Parathyroid adenoma (tissue), 2 donors: ENCODE results near the gene TBC1D14.

ENCODE experiments used
- H2AFZ ChIP-seq: fragments of 300-600 bp; sonication (generic); one replicate; pipeline ENCODE4 v1.7.0; 2017; ENCODE audit warnings: antibody characterized with exemption, mild to moderate bottlenecking
- H3K27ac ChIP-seq: fragments of 300-600 bp; sonication (generic); one replicate; pipeline ENCODE4 v1.7.0; 2017
- H3K27me3 ChIP-seq: fragments of 300-600 bp; sonication (generic); one replicate; pipeline ENCODE4 v1.7.0; 2017; ENCODE audit warnings: low read length; ENCODE audit not compliant: control insufficient read depth, insufficient read depth
- H3K36me3 ChIP-seq: fragments of 300-600 bp; sonication (generic); one replicate; pipeline ENCODE4 v1.7.0; 2017; ENCODE audit warnings: low read length; ENCODE audit not compliant: control insufficient read depth, insufficient read depth
- H3K4me1 ChIP-seq: fragments of 300-600 bp; sonication (generic); one replicate; pipeline ENCODE4 v1.7.0; 2017; ENCODE audit warnings: control low read depth
- H3K4me2 ChIP-seq: fragments of 300-600 bp; sonication (generic); one replicate; pipeline ENCODE4 v1.7.0; 2017; ENCODE audit warnings: low read length
- H3K4me3 ChIP-seq: fragments of 300-600 bp; sonication (generic); one replicate; pipeline ENCODE4 v1.7.0; 2017; ENCODE audit warnings: low read depth, low read length
- H3K79me2 ChIP-seq: fragments of 300-600 bp; sonication (generic); one replicate; pipeline ENCODE4 v1.7.0; 2017; ENCODE audit warnings: control low read depth
- H3K9ac ChIP-seq: fragments of 300-600 bp; sonication (generic); one replicate; pipeline ENCODE4 v1.7.0; 2017; ENCODE audit warnings: mild to moderate bottlenecking
- H3K9me3 ChIP-seq: fragments of 300-600 bp; sonication (generic); one replicate; pipeline ENCODE4 v1.7.0; 2017; ENCODE audit warnings: low read length; ENCODE audit not compliant: control insufficient read depth
- CTCF ChIP-seq: fragments of 300-600 bp; sonication (generic); IDR thresholded peaks from one replicate; pipeline ENCODE4 v1.7.0; 2017; ENCODE audit warnings: antibody characterized with exemption, mild to moderate bottlenecking
- donor health status: primary hyperparathyroidism.

The TBC1D14 gene

GRCh38 chr4:6885953-6886557 is 23.6 kb upstream of the TBC1D14 start:
- TF ChIP-seq CTCF, result no peak

GRCh38 chr4:6886886-6887285 is 22.7 kb upstream of the TBC1D14 start:
- no peak overlapping the region for H3K27ac ChIP-seq

More at GRCh38 chr4:6885953-6886557, 23.6 kb upstream of the TBC1D14 start:
- Histone ChIP-seq H3K9ac (no peak overlapping the region), H3K4me2 (no peak overlapping the region), H3K36me3 (no peaks in the 10 kb centered on the region), H3K27me3 (no peaks in the 10 kb centered on the region), H3K4me3 (no peak overlapping the region), H2AFZ (no peak overlapping the region), H3K79me2 (no peaks in the 10 kb centered on the region), H3K27ac (no peak overlapping the region), H3K9me3 (no peaks in the 10 kb centered on the region), H3K4me1 (peaks cover 3% of the 10 kb centered on the region)

GRCh38 chr4:6887591-6888371 is 21.8 kb upstream of the TBC1D14 start:
- no peak overlapping the region for H3K4me3 ChIP-seq
- H3K9ac ChIP-seq, result no peak overlapping the region
- H3K9me3 ChIP-seq, result no peaks in the 10 kb centered on the region
- peaks cover 3% of the 10 kb centered on the region for H3K4me1 ChIP-seq
- H3K27ac ChIP-seq, result no peak overlapping the region
- H3K79me2 ChIP-seq, result no peaks in the 10 kb centered on the region
- H3K4me2 ChIP-seq, result no peak overlapping the region
- H3K27me3 ChIP-seq, result no peaks in the 10 kb centered on the region
- H2AFZ ChIP-seq, result no peak overlapping the region
- no peaks in the 10 kb centered on the region for H3K36me3 ChIP-seq
- no peak for TF ChIP-seq CTCF

More at GRCh38 chr4:6886886-6887285, 22.7 kb upstream of the TBC1D14 start:
- H3K4me3 ChIP-seq, result no peak overlapping the region
- H3K9ac ChIP-seq, result no peak overlapping the region
- no peak for TF ChIP-seq CTCF
- no peaks in the 10 kb centered on the region for H3K36me3 ChIP-seq
- H3K9me3 ChIP-seq, result no peaks in the 10 kb centered on the region
- peaks cover 3% of the 10 kb centered on the region for H3K4me1 ChIP-seq
- H3K27me3 ChIP-seq, result no peaks in the 10 kb centered on the region
- H2AFZ ChIP-seq, result no peak overlapping the region
- no peaks in the 10 kb centered on the region for H3K79me2 ChIP-seq
- no peak overlapping the region for H3K4me2 ChIP-seq

DNA sequence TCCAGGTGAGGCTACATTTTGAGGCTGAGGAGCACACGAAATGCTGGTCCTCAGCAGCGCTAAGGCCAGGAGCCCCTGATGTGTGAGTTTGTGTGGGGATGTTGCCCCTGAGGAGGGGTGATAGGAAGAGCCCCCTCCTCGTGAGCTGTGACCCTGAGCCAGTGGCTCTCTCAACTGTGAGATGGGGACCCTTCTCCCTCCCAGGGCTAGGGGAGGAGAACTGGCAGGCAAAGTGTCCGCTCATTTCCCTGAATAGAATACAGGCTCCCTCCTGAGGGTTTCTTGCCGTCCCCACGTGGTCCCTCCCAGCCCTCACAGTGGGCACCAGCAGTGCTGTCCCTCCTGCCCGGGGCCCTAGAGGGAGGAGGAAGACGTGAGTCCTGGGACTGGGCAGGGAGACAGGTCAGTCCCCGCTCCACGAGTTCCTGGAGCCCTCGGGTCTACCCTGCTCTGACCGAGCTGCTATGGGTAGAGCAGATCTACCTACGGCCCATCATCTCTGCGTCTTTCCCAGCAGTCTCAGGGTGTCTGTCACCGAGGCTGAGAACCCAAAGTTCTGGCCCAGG is 21.0 kb upstream of the TBC1D14 start:
- H3K36me3 ChIP-seq, result no peaks in the 10 kb centered on the region
- H3K9ac ChIP-seq, result no peak overlapping the region
- no peak for TF ChIP-seq CTCF
- no peak overlapping the region for H3K4me2 ChIP-seq
- no peaks in the 10 kb centered on the region for H3K27me3 ChIP-seq
- H3K79me2 ChIP-seq, result no peaks in the 10 kb centered on the region
- no peak overlapping the region for H2AFZ ChIP-seq
- H3K4me3 ChIP-seq, result no peak overlapping the region
- H3K27ac ChIP-seq, result no peak overlapping the region
- no peaks in the 10 kb centered on the region for H3K9me3 ChIP-seq
- H3K4me1 ChIP-seq, result peaks cover 3% of the 10 kb centered on the region
